HEK293 (cell line): ENCODE data around the gene CCR6.

Experiments used
- CTCF ChIA-PET: fragments of 350-600 bp; formaldehyde crosslinking; extraction: SDS; loops from one replicate; lab custom pipeline; 2021; ENCODE audit warnings: antibody characterized with exemption; lab: Yijun Ruan, JAX
- POLR2A ChIA-PET: fragments of 300-600 bp; formaldehyde crosslinking; extraction: SDS; loops from one replicate; lab custom pipeline; 2020; ENCODE audit warnings: antibody characterized with exemption, inconsistent platforms; lab: Yijun Ruan, JAX
- H3K27ac ChIP-seq: fragments of 200-500 bp; sonication (Bioruptor generic); 2 replicates; pipeline ENCODE4 v1.5.1; 2014; ENCODE audit warnings: low read depth, low read length, control low read depth, inconsistent platforms; ENCODE audit errors: extremely low read depth
- H3K36me3 ChIP-seq, 2 experiments: fragments of 200-500 bp in 1 of 2; sonication (Bioruptor generic) in 1 of 2; 1 replicate in 1 of 2; 2 replicates in 1 of 2; pipeline ENCODE4 v1.5.1; 2014 to 2017; ENCODE audit warnings: inconsistent platforms in 2 of 2, low read length in 2 of 2; ENCODE audit not compliant: control insufficient read depth in 2 of 2, insufficient read depth in 1 of 2
- H3K4me1 ChIP-seq: fragments of 200-500 bp; sonication (Bioruptor generic); 2 replicates; pipeline ENCODE4 v1.5.1; 2014; ENCODE audit warnings: mild to moderate bottlenecking, low read length, inconsistent platforms; ENCODE audit not compliant: control insufficient read depth, insufficient read depth
- H3K4me3 ChIP-seq: 2 replicates; pipeline ENCODE4 v1.5.1; 2011; ENCODE audit warnings: low read depth, mild to moderate bottlenecking, control low read depth, low read length, moderate library complexity
- H3K9me3 ChIP-seq: fragments of 200-500 bp; sonication (Bioruptor generic); 2 replicates; pipeline ENCODE4 v1.5.1; 2014; ENCODE audit warnings: low read depth, low read length, inconsistent platforms; ENCODE audit not compliant: control insufficient read depth, insufficient read depth
- CTCF ChIP-seq: fragments of 450-650 bp; formaldehyde crosslinking; IDR thresholded peaks from 2 replicates; pipeline ENCODE4 v1.5.1; 2016; ENCODE audit warnings: missing biosample characterization, missing genetic modification characterization
- EGR2 ChIP-seq: fragments of 450-650 bp; formaldehyde crosslinking; IDR thresholded peaks from 2 replicates; pipeline ENCODE4 v1.5.1; 2016; ENCODE audit warnings: low read depth, missing biosample characterization, missing genetic modification characterization
- ELK4 ChIP-seq: IDR thresholded peaks from 2 replicates; pipeline ENCODE4 v1.6.1; 2011; ENCODE audit warnings: mild to moderate bottlenecking, low read depth, low read length, borderline replicate concordance
- HOXC10 ChIP-seq: sonication (generic); formaldehyde crosslinking; IDR thresholded peaks from 2 replicates; pipeline ENCODE4 v1.8.1; 2023; ENCODE audit warnings: mild to moderate bottlenecking, missing genetic modification reagents
- SCRT1 ChIP-seq: fragments of 450-650 bp; formaldehyde crosslinking; IDR thresholded peaks from 2 replicates; pipeline ENCODE4 v1.5.1; 2016; ENCODE audit warnings: missing biosample characterization, missing genetic modification characterization, borderline replicate concordance
- SP3 ChIP-seq: fragments of 450-650 bp; formaldehyde crosslinking; IDR thresholded peaks from 2 replicates; pipeline ENCODE4 v1.5.1; 2016; ENCODE audit warnings: missing biosample characterization, missing genetic modification characterization
- TCF7L2 ChIP-seq: IDR thresholded peaks from 2 replicates; pipeline ENCODE4 v1.6.1; 2011; ENCODE audit warnings: low read depth, mild to moderate bottlenecking, inconsistent platforms, low read length, moderate library complexity, borderline replicate concordance
- ZBTB17 ChIP-seq: fragments of 450-650 bp; formaldehyde crosslinking; IDR thresholded peaks from 2 replicates; pipeline ENCODE4 v1.5.1; 2016; ENCODE audit warnings: missing biosample characterization, missing genetic modification characterization
- ZFP41 ChIP-seq: fragments of 450-650 bp; formaldehyde crosslinking; IDR thresholded peaks from 2 replicates; pipeline ENCODE4 v1.5.1; 2016; ENCODE audit warnings: missing biosample characterization, missing genetic modification characterization, borderline replicate concordance
- ZFP69B ChIP-seq: fragments of 450-650 bp; formaldehyde crosslinking; IDR thresholded peaks from 2 replicates; pipeline ENCODE4 v1.5.1; 2016; ENCODE audit warnings: missing biosample characterization, missing genetic modification characterization
- ZIC2 ChIP-seq: fragments of 450-650 bp; formaldehyde crosslinking; IDR thresholded peaks from 2 replicates; pipeline ENCODE4 v1.5.1; 2016; ENCODE audit warnings: missing biosample characterization, missing genetic modification characterization
- ZNF10 ChIP-seq: fragments of 450-650 bp; formaldehyde crosslinking; IDR thresholded peaks from 2 replicates; pipeline ENCODE4 v1.5.1; 2017; ENCODE audit warnings: missing biosample characterization, missing genetic modification characterization
- ZNF157 ChIP-seq: fragments of 450-650 bp; formaldehyde crosslinking; IDR thresholded peaks from 2 replicates; pipeline ENCODE4 v1.5.1; 2016; ENCODE audit warnings: missing biosample characterization, missing genetic modification characterization
- ZNF175 ChIP-seq: fragments of 450-650 bp; formaldehyde crosslinking; IDR thresholded peaks from 2 replicates; pipeline ENCODE4 v1.5.1; 2016; ENCODE audit warnings: missing biosample characterization, missing genetic modification characterization
- ZNF214 ChIP-seq: fragments of 450-650 bp; formaldehyde crosslinking; IDR thresholded peaks from 2 replicates; pipeline ENCODE4 v1.5.1; 2017; ENCODE audit warnings: missing biosample characterization, mild to moderate bottlenecking, missing genetic modification characterization, borderline replicate concordance
- ZNF221 ChIP-seq: fragments of 450-650 bp; formaldehyde crosslinking; IDR thresholded peaks from 2 replicates; pipeline ENCODE4 v1.5.1; 2017; ENCODE audit warnings: missing biosample characterization, missing genetic modification characterization, borderline replicate concordance
- ZNF223 ChIP-seq: fragments of 450-650 bp; formaldehyde crosslinking; IDR thresholded peaks from 2 replicates; pipeline ENCODE4 v1.5.1; 2016; ENCODE audit warnings: missing biosample characterization, missing genetic modification characterization
- ZNF311 ChIP-seq: fragments of 450-650 bp; formaldehyde crosslinking; IDR thresholded peaks from 2 replicates; pipeline ENCODE4 v1.5.1; 2017; ENCODE audit warnings: missing biosample characterization, missing genetic modification characterization, borderline replicate concordance
- ZNF341 ChIP-seq: fragments of 450-650 bp; formaldehyde crosslinking; IDR thresholded peaks from 2 replicates; pipeline ENCODE4; 2016; ENCODE audit warnings: low read depth, missing biosample characterization, missing genetic modification characterization
- ZNF366 ChIP-seq: fragments of 450-650 bp; formaldehyde crosslinking; conservative IDR thresholded peaks from 2 replicates; pipeline ENCODE4 v1.5.1; 2016; ENCODE audit warnings: missing biosample characterization, missing genetic modification characterization
- ZNF398 ChIP-seq: fragments of 450-650 bp; formaldehyde crosslinking; IDR thresholded peaks from 2 replicates; pipeline ENCODE4 v1.5.1; 2017; ENCODE audit warnings: missing biosample characterization, missing genetic modification characterization
- ZNF558 ChIP-seq: fragments of 450-650 bp; formaldehyde crosslinking; IDR thresholded peaks from 2 replicates; pipeline ENCODE4 v1.5.1; 2016; ENCODE audit warnings: missing biosample characterization, missing genetic modification characterization
- ZNF610 ChIP-seq: fragments of 450-650 bp; formaldehyde crosslinking; IDR thresholded peaks from 2 replicates; pipeline ENCODE4 v1.5.1; 2016; ENCODE audit warnings: missing biosample characterization, missing genetic modification characterization, borderline replicate concordance
- ZNF664 ChIP-seq: fragments of 450-650 bp; formaldehyde crosslinking; IDR thresholded peaks from 2 replicates; pipeline ENCODE4 v1.5.1; 2016; ENCODE audit warnings: missing biosample characterization, missing genetic modification characterization
- ZNF707 ChIP-seq: fragments of 450-650 bp; formaldehyde crosslinking; IDR thresholded peaks from 2 replicates; pipeline ENCODE4 v1.5.1; 2016; ENCODE audit warnings: missing biosample characterization, missing genetic modification characterization
- ZNF76 ChIP-seq: fragments of 450-650 bp; formaldehyde crosslinking; IDR thresholded peaks from 2 replicates; pipeline ENCODE4; 2016; ENCODE audit warnings: low read depth, missing biosample characterization, missing genetic modification characterization, borderline replicate concordance
- ZNF768 ChIP-seq: fragments of 450-650 bp; formaldehyde crosslinking; IDR thresholded peaks from 2 replicates; pipeline ENCODE4 v1.5.1; 2018; ENCODE audit warnings: missing biosample characterization, mild to moderate bottlenecking, missing genetic modification characterization

The CCR6 gene

GRCh38 chr6:167161851-167162467 lies 39.1 kb downstream of the CCR6 start (continued):
- TF ChIP-seq SP3 (tag by site-specific recombination) (no peak), ZNF223 (tag by site-specific recombination) (no peak), ZNF558 (tag by site-specific recombination) (no peak), CTCF (no peak), ZFP41 (tag by site-specific recombination) (no peak)

GRCh38 chr6:167162591-167162990 lies 39.7 kb downstream of the CCR6 start:
- no peak for TF ChIP-seq HOXC10 (CRISPR knock-in tag)
- TF ChIP-seq ZNF664 (tag by site-specific recombination) = no peak
- TF ChIP-seq ZNF707 = no peak
- TF ChIP-seq ZNF10 (tag by site-specific recombination) = no peak
- TF ChIP-seq ZNF76 (tag by site-specific recombination) = no peak
- Histone ChIP-seq H3K4me3 (no peak overlapping the region), H3K9me3 (no peaks in the 10 kb centered on the region), H3K36me3 (no peaks in the 10 kb centered on the region), H3K27ac (no peak overlapping the region), H3K4me1 (no peaks in the 10 kb centered on the region)
- POLR2A ChIA-PET = no interaction called here
- CTCF ChIA-PET = no interaction called here

- TF ChIP-seq ZNF311 (tag by site-specific recombination) = no peak
- no peak for TF ChIP-seq ZNF398
- POLR2A ChIA-PET = no interaction called here
- CTCF ChIA-PET = interaction anchor here (0.6 to 0.7 kb wide), 3 partner anchors 130 to 208 kb away, joined by 3 to 5 read pairs (median 4); no protein-coding TSS in a partner anchor
Observed at GRCh38 chr6:167163476-167164011, 40.6 kb downstream of the CCR6 start.

GRCh38 chr6:167164261-167164660 lies 41.4 kb downstream of the CCR6 start:
- ChIA-PET CTCF (interaction anchor here (1.0 kb wide), 1 partner anchor 22 kb away, joined by 3 read pairs; no protein-coding TSS in a partner anchor), POLR2A (no interaction called here)
- H3K4me3 ChIP-seq = no peak overlapping the region
- H3K27ac ChIP-seq = no peak overlapping the region
- H3K4me1 ChIP-seq = no peaks in the 10 kb centered on the region
- H3K36me3 ChIP-seq = no peaks in the 10 kb centered on the region
- H3K9me3 ChIP-seq = no peaks in the 10 kb centered on the region
- TF ChIP-seq ZIC2 (no peak), ZNF768 (tag by site-specific recombination) (no peak), ZNF366 (tag by site-specific recombination) (no peak), ZNF707 (no peak), ZBTB17 (tag by site-specific recombination) (no peak), ZNF175 (tag by site-specific recombination) (no peak), ZNF157 (tag by site-specific recombination) (no peak), EGR2 (tag by site-specific recombination) (no peak), ZFP69B (tag by site-specific recombination) (no peak), ZNF221 (no peak), ELK4 (no peak), ZNF341 (tag by site-specific recombination) (no peak), ZNF610 (tag by site-specific recombination) (no peak), SCRT1 (tag by site-specific recombination) (no peak), ZNF214 (tag by site-specific recombination) (no peak), TCF7L2 (no peak)

More at GRCh38 chr6:167163476-167164011, 40.6 kb downstream of the CCR6 start:
- H3K9me3 ChIP-seq = no peaks in the 10 kb centered on the region
- H3K27ac ChIP-seq = no peak overlapping the region
- no peaks in the 10 kb centered on the region for H3K36me3 ChIP-seq
- H3K4me1 ChIP-seq = no peaks in the 10 kb centered on the region
- no peak overlapping the region for H3K4me3 ChIP-seq
